ENCODE results near the gene MTO1.
"Not testable (repeated sequence)": the region's sequence is repeated elsewhere in the genome, so short reads cannot be mapped to it uniquely, and the experiment has no call there.

The MTO1 gene, protein sequence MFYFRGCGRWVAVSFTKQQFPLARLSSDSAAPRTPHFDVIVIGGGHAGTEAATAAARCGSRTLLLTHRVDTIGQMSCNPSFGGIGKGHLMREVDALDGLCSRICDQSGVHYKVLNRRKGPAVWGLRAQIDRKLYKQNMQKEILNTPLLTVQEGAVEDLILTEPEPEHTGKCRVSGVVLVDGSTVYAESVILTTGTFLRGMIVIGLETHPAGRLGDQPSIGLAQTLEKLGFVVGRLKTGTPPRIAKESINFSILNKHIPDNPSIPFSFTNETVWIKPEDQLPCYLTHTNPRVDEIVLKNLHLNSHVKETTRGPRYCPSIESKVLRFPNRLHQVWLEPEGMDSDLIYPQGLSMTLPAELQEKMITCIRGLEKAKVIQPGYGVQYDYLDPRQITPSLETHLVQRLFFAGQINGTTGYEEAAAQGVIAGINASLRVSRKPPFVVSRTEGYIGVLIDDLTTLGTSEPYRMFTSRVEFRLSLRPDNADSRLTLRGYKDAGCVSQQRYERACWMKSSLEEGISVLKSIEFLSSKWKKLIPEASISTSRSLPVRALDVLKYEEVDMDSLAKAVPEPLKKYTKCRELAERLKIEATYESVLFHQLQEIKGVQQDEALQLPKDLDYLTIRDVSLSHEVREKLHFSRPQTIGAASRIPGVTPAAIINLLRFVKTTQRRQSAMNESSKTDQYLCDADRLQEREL

DNA sequence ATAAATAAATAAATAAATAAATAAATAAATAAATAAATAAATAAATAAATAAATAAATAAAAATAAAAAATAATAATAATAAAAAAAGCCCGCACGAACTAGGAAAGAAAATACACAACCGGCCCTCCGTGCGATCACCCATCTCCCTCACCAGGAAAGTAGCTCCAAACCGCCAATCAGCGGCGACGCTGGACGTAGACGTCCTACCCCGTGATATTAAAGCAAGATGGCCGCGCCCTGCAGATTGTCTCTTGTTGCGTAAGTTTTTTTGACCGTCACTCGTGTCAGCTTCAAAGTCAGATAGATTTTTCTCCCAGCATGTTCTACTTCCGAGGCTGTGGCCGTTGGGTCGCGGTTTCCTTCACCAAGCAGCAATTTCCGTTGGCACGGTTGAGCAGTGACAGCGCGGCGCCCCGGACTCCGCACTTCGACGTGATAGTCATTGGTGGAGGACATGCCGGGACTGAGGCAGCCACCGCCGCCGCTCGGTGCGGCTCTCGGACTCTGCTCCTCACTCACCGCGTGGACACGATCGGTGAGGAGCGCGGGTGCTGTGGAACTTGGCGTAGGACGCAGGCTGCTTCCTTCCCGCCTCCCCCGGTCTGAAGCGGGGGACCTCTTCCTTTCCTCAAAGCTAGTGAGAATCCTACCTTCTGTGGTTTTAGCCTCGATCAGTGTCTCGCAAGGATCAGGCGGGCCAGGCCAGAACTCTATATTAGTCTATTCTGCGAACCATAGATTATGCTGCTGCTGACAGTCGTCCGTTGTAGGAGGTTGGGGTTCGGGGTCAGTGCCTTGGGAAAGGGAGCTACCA, at the start of gene MTO1:
MTO1 (plus strand) TSS at position 201 of the 814 bp plus-strand sequence; CDS start at position 319, 118 bp downstream.
- DNase-seq (ENCODE audit: extremely low read depth in 1 of 2, low read depth in 1 of 2): peak; percentile 66 to 83

DNA sequence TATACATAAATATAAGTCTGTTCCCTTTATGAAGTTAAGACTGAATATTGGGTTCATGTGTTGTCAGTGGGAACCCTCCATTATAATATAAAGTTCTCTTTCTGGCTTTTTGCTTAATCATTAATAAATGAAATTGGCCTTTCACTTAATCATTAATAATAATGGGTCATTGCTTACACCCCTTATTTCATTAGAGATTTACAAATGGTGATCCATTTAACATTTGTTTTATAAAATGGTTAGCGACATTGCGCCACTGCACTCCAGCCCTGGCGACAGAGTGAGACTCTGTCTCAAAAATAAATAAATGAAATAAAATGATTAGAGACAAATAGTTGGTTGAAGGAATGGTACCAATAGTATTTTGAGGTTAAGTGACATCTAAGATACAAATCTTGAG, 48.4 kb upstream of the MTO1 start:
- DNase-seq (ENCODE audit: extremely low read depth in 1 of 2, low read depth in 1 of 2): no peak

DNA sequence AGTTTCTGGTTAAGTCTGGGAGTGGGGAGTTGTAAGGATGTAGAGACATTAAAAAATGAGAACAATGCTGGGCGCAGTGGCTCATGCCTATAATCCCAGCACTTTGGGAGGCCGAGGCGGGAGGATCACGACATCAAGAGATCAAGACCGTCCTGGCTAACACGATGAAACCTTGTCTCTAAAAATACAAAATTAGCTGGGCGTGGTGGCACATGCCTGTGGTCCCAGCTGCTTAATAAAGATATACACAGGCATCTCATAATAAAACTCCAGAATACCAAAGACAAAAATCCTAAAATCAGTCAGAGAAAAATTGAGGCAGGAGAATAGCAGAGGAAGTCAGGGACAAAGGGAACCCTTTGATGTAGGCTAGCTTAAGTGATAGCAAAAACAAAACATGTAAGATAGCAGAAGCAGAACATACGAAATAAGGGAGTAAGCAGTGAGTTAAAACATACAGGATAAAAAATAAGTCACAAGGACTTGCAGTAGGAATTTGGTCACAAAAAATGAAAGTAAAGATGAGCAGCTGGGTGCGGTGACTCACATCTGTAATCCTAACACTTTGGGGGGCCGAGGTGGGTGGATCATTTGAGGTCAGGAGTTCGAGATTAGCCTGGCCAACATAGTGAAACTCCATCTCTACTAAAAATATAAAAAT, 43.3 kb upstream of the MTO1 start:
- DNase-seq (ENCODE audit: extremely low read depth in 1 of 2, low read depth in 1 of 2): no peak

DNA sequence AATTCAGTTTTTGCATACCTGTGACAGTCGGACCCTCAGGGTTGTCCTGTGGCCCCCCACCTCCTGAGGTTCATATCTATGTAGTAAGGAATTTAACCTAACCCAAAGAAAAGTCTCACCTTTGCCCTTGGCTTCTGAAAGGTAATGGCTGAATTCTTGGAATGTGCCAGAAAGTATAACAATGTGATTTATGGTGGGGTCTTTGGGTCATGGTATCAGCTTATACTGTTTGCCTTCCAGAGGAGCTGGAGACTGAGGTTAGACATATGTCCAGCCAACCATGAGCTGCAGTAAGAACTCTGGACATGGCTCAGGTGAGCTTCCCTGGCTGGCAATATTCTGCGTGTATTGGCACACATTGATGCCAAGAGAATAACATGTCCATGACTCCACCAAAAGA, 40.0 kb upstream of the MTO1 start:
- DNase-seq (ENCODE audit: extremely low read depth in 1 of 2, low read depth in 1 of 2): no peak

DNA sequence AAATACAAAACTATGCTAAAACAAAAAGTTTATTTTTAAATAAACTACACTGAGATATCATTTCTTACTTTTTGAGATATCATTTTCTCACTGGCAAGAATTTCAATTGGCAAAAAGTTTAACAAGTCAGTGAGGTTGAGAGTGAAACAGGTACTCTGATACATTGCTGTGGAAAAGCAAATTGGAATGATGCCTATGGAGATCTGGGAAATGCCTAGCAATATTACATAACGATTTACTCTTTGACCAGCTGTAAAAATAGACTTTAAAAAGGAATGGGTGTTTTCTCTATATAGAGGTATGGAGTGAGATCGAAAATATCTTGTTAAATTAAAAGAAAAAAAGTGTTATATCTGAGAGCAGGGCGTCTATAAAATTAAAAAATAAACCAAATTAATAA, 26.3 kb upstream of the MTO1 start:
- no peak for DNase-seq (ENCODE audit: extremely low read depth in 1 of 2, low read depth in 1 of 2)

DNA sequence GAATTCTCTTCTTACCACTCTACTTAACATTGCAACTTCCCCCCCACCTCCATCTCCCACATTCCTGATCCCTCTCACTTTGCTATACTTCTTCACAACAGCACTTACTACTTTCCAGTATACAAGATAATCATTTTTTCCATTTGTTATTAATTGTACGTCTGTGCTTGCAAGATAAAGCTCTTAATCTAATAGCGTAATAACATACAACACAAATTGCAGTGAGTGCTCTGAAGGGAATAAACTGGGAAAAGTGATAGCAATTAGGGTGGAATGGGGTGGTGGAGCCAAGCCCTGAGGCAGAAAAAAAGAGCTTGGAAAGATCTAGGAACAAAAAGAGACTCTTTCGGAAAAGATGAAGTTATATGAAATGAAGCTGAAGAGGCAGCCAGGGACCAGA, 18.0 kb upstream of the MTO1 start:
- DNase-seq (ENCODE audit: extremely low read depth in 1 of 2, low read depth in 1 of 2): no peak

DNA sequence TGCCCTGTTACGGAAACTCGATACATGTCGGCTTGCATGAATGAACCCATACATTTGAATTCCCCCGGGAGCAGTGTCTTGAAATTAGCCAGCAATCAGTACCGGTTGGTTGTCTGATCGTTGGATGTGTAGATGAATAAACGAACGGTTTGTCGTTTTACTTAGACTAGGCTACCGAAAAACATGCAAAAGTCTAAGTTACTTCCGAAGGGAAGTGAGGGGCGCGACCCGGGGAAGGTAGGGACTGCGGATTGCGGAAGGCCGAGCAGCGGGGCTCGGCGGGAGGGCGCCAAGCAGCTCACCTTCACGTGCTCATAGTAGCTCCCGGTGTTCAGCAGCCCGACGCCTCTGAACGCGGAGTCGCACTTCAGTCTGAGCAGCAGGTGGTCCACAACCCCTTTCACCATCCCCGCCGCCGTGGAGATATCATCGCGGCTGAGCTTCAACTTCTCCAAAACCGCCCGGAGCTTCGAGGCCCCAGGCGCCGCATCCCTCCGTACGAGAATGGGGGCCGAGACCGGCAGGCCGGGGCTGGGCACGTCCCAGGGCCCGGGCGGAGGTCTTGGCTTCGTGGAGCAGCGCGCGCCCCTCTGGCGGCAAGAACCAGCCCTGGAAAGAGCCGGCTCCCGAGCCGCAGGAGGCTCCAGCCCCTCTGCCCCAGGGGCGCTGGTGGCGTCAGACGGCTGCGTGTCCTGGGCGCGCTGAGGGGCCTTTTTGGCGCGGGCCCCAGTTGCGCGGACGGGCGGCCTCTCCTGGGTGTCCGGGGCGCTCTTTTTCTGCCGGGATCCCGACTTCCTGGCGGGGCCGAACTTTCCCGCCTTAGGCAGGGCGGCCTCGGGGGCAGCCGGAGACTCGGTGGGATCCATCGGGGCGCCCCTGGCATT, 10.1 kb upstream of the MTO1 start:
- DNase-seq (ENCODE audit: extremely low read depth in 1 of 2, low read depth in 1 of 2): peak in 1 of 2 donors; percentile 23

DNA sequence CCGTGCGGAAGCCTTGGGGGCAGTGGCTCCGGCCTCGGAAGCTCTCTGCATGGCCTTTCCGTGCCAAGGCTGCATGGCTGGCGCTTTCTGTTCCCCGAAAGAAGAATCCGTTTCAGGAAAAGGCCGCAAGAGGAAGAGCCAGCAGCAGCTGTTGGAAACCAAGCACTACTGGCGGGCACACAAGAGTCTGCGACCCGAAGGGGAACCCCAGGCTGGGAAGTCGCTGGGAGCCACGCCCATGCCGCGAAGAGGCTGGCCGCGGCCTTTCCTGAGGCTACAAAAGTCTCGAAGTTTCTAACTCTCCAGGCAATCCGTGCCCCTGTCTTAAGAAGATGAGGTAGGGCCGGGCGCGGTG, 9.5 kb upstream of the MTO1 start, which contains the start of gene CGAS:
CGAS (minus strand) TSS at position 191 of the 355 bp plus-strand sequence; CDS start at position 75, 116 bp downstream.
- DNase-seq (ENCODE audit: extremely low read depth in 1 of 2, low read depth in 1 of 2): peak; percentile 63 to 72

DNA sequence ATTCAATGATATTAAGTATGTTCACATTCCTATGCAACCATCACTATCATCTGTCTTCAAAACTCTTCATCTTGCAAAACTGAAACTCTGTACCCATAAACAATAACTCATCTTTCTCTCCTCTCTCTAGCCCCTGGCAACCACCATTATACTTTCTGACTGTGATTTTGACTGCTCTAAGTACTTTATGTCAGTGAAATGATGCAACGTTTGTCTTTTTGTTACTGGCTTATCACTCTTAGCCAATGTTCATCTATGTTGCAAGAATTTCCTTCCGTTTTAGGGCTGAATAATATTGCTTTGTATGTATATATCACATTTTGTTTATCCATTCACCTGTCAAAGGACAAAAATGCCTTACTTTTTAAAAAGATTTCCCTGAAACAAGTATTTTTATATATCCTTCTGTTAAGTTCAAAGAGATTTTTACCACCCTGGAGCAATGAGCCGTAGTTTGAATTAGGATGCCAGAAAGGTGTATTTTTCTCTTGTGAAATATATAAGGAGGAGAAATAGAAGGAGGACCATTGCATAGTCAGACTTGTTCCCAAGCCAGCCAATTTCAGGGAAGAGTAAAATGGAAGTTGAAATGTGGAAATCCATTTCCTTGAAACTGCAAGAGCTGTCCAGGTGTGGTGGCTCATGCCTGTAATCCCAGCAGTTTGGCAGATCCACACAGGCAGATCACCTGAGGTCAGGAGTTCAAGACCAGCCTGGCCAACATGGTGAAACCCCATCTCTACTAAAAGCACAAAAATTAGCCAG, 5.5 kb upstream of the MTO1 start:
- no peak for DNase-seq (ENCODE audit: extremely low read depth in 1 of 2, low read depth in 1 of 2)

DNA sequence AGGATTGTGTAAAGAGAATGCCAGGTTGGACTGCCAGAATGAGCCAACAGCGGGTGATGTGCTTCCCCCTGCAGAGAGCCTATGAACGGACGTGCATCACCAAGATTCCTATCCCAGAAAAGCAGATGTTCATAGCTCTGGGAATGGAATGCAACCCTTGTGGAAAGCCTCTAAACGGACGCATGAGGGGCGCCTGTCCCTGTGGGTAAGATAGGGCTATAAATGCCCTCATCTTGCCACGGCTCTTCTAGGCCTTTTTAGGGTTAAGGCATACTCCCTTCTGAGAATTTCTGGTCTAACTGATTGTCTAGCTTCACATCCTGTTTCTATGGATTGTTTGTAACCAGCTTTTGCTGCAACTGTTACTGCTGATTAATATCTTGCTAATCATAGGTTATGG, 2.1 kb upstream of the MTO1 start:
- not testable (repeated sequence) for DNase-seq (ENCODE audit: extremely low read depth in 1 of 2, low read depth in 1 of 2)

DNA sequence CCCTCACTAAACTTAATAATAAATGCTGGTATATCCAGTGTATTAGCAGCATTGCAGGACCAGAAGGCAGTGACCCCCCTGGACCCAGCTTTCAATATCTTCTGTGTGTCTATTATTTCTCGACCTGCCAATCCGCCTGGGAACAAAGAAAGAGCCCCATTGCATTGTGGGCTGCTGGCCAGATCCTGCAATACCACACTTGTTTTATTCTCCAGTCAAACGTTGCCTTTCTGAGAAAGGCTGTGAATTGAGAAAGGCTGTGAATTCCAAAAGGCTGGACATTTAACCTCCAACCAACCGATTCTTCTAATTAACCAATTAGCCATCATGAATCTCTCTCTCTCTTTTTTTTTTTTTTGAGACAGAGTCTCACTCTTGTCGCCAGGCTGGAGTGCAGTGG, 1.5 kb upstream of the MTO1 start:
- DNase-seq (ENCODE audit: extremely low read depth in 1 of 2, low read depth in 1 of 2): no peak

DNA sequence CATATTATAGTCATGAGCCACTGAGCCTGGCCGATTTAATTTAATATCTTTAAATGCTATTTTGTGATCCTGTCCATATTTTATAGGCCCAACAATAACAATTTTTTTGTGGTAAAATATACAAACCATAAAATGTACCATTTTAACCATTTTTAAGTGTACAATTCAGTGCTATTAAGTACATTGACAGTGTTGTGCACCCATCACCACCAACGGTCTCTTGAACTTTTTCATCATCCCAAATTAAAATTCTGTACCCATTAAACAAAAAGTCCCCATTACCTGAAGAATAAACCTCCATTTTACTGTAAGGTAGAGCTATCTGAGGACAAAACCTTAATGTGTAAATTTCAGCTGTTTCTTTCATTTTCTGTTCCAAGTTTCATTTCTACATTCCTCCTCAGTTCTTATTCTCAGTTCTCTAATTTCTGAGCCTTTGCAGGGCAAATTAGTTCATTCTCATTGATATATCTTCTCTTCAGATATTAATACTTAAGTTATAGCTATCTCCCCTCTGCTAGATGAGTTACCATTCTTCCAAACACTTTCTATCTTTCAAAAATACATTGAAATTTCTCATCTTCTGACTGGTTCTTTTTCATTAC, 10.3 kb downstream of the MTO1 start:
- DNase-seq (ENCODE audit: extremely low read depth in 1 of 2, low read depth in 1 of 2): no peak

DNA sequence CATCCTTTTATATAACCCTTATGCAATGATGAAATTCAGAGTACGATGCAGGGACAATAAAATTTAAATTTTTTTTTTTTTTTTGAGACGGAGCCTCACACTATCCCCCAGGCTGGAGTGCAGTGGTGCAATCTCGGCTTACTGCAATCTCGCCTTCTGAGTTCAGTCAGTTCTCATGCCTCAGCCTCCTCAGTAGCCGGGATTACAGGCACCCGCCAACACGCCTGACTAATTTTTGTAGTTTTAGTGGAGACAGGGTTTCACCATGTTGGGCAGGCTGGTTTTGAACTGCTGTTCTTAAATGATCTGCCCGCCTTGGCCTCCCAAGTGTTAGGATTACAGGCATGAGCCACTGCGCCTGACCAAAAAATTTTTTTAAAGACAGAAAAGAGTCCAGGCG, 15.2 kb downstream of the MTO1 start:
- no peak for DNase-seq (ENCODE audit: extremely low read depth in 1 of 2, low read depth in 1 of 2)

DNA sequence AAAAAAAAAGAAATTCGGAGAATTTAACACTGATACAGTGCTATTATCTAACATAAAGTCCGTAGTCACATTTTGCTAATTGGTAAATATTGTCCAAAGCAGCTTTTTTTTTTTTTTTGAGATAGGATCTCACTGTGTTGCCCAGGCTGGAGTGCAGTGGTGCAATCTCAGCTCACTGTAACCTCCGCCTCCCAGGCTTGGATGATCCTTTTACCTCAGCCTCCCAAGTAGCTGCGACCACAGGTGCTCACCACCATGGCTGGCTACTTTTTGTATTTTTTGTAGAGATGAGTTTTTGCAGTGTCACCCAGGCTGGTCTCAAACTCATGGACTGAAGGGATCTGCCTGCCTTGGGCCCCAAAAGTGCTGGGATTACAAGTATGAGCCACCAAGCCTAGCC, 15.9 kb downstream of the MTO1 start:
- DNase-seq (ENCODE audit: extremely low read depth in 1 of 2, low read depth in 1 of 2): no peak

DNA sequence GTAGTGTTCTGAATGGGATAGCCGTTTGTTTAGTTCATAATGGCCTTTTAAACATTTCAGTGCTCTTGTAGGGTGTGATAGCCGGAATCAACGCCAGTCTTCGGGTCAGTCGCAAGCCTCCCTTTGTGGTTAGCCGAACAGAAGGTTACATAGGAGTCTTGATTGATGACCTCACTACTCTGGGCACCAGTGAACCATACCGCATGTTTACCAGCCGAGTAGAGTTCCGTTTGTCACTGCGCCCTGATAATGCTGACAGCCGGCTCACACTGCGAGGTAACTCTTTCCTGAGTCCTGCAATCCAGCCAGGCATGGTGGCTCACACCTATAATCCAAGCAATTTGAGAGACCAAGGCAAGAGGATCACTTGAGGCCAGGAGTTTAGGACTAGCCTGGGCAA, 20.4 kb downstream of the MTO1 start:
- DNase-seq (ENCODE audit: extremely low read depth in 1 of 2, low read depth in 1 of 2): no peak

DNA sequence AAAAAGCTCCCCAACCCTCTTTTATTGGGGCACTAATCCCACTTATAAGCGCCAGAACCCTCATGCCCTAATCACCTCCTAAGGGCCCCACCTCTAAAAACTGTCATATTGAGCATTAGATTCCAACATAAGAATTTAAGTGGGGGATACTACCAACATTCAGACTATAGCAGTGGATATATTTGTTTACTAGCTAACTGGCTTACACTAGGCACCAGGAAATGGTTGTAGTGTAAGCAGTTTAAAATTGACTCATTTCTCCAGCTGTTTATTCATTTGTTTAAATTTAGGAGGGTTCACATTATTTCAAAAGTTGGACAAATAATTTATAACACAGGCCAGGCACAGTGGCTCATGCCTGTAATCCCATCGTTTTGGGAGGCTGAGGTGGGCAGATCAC, 22.9 kb downstream of the MTO1 start:
- no peak for DNase-seq (ENCODE audit: extremely low read depth in 1 of 2, low read depth in 1 of 2)

DNA sequence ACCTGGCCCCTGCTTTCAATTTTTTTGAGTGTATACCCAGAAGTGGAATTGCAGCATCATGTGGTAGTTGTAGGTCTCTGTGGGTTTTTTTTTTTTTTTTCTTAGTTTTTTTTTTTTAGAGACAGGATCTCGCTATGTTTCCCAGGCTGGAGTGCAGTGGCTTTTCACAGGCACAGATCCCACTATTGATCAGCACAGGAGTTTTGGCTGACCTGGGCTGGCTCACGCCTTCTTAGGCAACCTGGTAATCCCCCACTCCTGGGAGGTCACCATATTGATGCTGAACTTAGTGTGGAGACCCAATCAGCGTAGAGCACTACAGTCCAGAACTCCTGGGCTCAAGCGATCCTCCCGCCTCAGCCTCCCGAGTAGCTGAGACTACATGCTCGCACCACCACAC, 25.9 kb downstream of the MTO1 start:
- no peak for DNase-seq (ENCODE audit: extremely low read depth in 1 of 2, low read depth in 1 of 2)

DNA sequence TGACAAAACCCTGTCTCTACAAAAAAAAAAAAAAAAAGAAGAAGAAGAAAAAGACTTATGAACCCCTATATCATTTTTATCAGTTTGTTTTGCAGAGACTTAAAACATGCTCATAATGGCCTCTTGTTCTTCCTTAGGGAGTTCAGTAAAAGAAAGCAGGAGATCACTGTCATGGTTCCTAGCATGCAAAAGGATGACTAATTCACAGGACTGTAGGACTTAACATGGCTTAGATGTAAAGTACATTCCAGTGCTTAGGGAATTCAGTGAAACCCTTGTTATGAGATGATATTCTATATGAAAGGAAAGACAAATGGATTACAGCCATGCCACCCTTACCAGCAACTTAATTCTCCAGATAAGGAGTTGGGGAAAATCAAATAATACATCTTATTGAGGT, 29.8 kb downstream of the MTO1 start:
- DNase-seq (ENCODE audit: extremely low read depth in 1 of 2, low read depth in 1 of 2): no peak

DNA sequence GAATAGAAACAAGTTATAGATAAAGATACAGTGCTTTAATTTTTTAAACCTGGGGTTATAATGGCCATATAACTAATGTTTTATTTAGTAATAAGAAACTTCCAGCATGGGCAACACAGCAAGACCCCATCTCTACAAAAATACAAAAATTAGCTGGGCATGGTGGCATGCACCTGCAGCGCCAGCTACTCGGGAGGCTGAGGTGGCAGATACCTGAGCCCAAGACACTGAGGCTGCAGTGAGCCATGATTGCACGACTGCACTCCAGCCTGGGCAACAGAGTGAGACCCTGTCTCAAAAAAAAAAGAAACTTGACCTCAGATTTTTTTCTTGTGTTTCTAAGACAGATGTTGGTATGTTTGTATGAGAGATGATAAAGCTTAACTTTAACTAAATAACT, 36.4 kb downstream of the MTO1 start:
- DNase-seq (ENCODE audit: extremely low read depth in 1 of 2, low read depth in 1 of 2): no peak
